Panc1 (cell line): Measurements from ENCODE around the gene NAA60. TPM values are rescaled to one million over a fixed set of nuclear protein-coding genes. Genes with fewer than 3 reads are reported as not detected.

Source experiments
- ATAC-seq: fragments of 200-7000 bp; cut with Tn5 transposase; 2 replicates; pipeline ENCODE4 v1.9.1; 2020; ENCODE audit warnings: mild to moderate bottlenecking, moderate library complexity
- BruUV-seq: library from RNA; stranded (reverse); fragments of 400-500 nt; replicated peaks from 2 replicates; lab custom pipeline; 2021; lab: Mats Ljungman, UMichigan
- CTCF ChIA-PET: fragments of 300-600 bp; sonication (Branson Sonifier 250); formaldehyde crosslinking; loops from one replicate; lab custom pipeline; 2022; ENCODE audit warnings: antibody characterized with exemption; lab: Charles Lee
- POLR2A ChIA-PET: fragments of 300-600 bp; sonication (Branson Sonifier 250); formaldehyde crosslinking; loops from one replicate; lab custom pipeline; 2022; ENCODE audit warnings: antibody characterized with exemption; lab: Charles Lee
- DNase-seq: peaks from one replicate; pipeline ENCODE4 v3.0.0-alpha.2; 2010; ENCODE audit warnings: low read depth, low spot score
- H3K27ac ChIP-seq: 2 replicates; pipeline ENCODE4 v1.5.1; 2011; ENCODE audit warnings: mild to moderate bottlenecking, low read length, inconsistent platforms
- H3K27me3 ChIP-seq: fragments of 200-500 bp; sonication (Bioruptor generic); 2 replicates; pipeline ENCODE4 v1.6.0; 2014; ENCODE audit warnings: low read length, inconsistent platforms; ENCODE audit not compliant: control insufficient read depth, insufficient read depth
- H3K36me3 ChIP-seq: fragments of 200-500 bp; sonication (Bioruptor generic); 2 replicates; pipeline ENCODE4 v1.5.1; 2014; ENCODE audit warnings: inconsistent platforms, mild to moderate bottlenecking, low read length, moderate library complexity; ENCODE audit not compliant: control insufficient read depth, insufficient read depth
- H3K4me1 ChIP-seq: 2 replicates; pipeline ENCODE4 v1.5.1; 2011; ENCODE audit warnings: inconsistent platforms, mild to moderate bottlenecking, low read length, moderate library complexity; ENCODE audit not compliant: control insufficient read depth, insufficient read depth
- H3K4me3 ChIP-seq, 2 experiments: 2 replicates each; pipeline ENCODE4 v1.5.1; 2011 to 2012; ENCODE audit warnings: low read depth in 2 of 2, low read length in 2 of 2, mild to moderate bottlenecking in 2 of 2, inconsistent platforms in 1 of 2, moderate library complexity in 1 of 2
- H3K9me3 ChIP-seq: fragments of 200-500 bp; sonication (Bioruptor generic); 2 replicates; pipeline ENCODE4 v1.5.1; 2014; ENCODE audit warnings: low read depth, mild to moderate bottlenecking, inconsistent platforms, low read length, moderate library complexity; ENCODE audit not compliant: control insufficient read depth, insufficient read depth
- POLR2AphosphoS5 ChIP-seq: IDR thresholded peaks from 2 replicates; pipeline ENCODE4 v1.6.1; 2012; ENCODE audit warnings: mild to moderate bottlenecking, low read depth, low read length, moderate library complexity
- REST ChIP-seq, 2 experiments: IDR thresholded peaks; 2 replicates each; pipeline ENCODE4 v1.6.1; 2011 to 2012; ENCODE audit warnings: low read depth in 2 of 2, control low read depth in 1 of 2, low read length in 1 of 2, mild to moderate bottlenecking in 1 of 2, moderate library complexity in 1 of 2; ENCODE audit not compliant: insufficient read depth in 1 of 2
- SIN3A ChIP-seq: IDR thresholded peaks from 2 replicates; pipeline ENCODE4 v1.6.1; 2012; ENCODE audit warnings: low read depth, mild to moderate bottlenecking, low read length, moderate library complexity, borderline replicate concordance; ENCODE audit not compliant: insufficient read depth
- TCF7L2 ChIP-seq: IDR thresholded peaks from 2 replicates; pipeline ENCODE4 v1.6.1; 2011; ENCODE audit warnings: mild to moderate bottlenecking, low read depth, low read length, inconsistent platforms
- in situ Hi-C: cut with HindIII; loops from 2 replicates; pipeline ENCODE4 v1.10.0; 2016; ENCODE audit warnings: low sequenced_read_pairs, low pct_unique_long_range_greater_than_20kb
- intact Hi-C: fragments of 100-400 bp; cut with micrococcal nuclease; formaldehyde crosslinking; loops from one replicate; pipeline ENCODE4 v1.10.0; 2022; ENCODE audit not compliant: unreplicated experiment
- total RNA-seq: library from RNA; stranded (reverse); gene quantifications from one replicate; pipeline ENCODE4 v1.2.1, GENCODE V29; 2021; ENCODE audit not compliant: unreplicated experiment
- TF ChIP-seq, protein P1 (sequence below): fragments of 450-650 bp; IDR thresholded peaks from 2 replicates; pipeline ENCODE4 v1.5.1; 2017; ENCODE audit warnings: mild to moderate bottlenecking

Gene NAA60
- total RNA-seq, 1 experiment from 2014 or later = 56.0 TPM

- peaks cover 6% of the 10 kb centered on the region; the same call in 1 of the 2 replicates for H3K36me3 ChIP-seq
- peaks cover 49% of the 10 kb centered on the region for H3K9me3 ChIP-seq
- TF ChIP-seq POLR2AphosphoS5 (peak; percentile 86), TCF7L2 (0 out of 2 replicates have a peak, but pooled peaks have one; percentile 39), SIN3A (peak; percentile 64; the same call in 1 of the 2 replicates), REST (IDR thresholded peaks at IDR 0.05; ENCODE audit: insufficient read depth in 1 of 2, low read depth in 2 of 2, low read length in 1 of 2) (no peak)
- in situ Hi-C loops = no loop called here
- H3K27me3 ChIP-seq = no peaks in the 10 kb centered on the region
- H3K27ac ChIP-seq = peak within 1 kb of the TSS; percentile 91
- peak; percentile 99 for ATAC-seq
- DNase-seq = peak; percentile 99
- POLR2A ChIA-PET = interaction anchor here (0.6 kb wide), 2 partner anchors 118 to 941 kb away, joined by 3 to 20 read pairs; partner anchors contain the start of gene TEDC2
- intact Hi-C loops = no loop called here
- peak within 1 kb of the TSS; percentile 82 to 89 for H3K4me3 ChIP-seq
- BruUV-seq = no TSS peak
- H3K4me1 ChIP-seq = 0 out of 2 replicates have a peak, but pooled peaks cover 3% of the 10 kb centered on the region
- CTCF ChIA-PET = no interaction called here
Measured at GRCh38 chr16:3400779-3401688, 42.4 kb upstream of the NAA60 start, which contains the start of the genes ZNF174 and ZSCAN32. ZNF174 (plus strand) TSS chr16:3401215; CDS start chr16:3402005, 790 bp downstream. ZSCAN32 (minus strand) TSS chr16:3401004; CDS start chr16:3397557, 3,447 bp downstream.

GRCh38 chr16:3401719-3402397 lies 41.6 kb upstream of the NAA60 start:
- intact Hi-C loops (no loop called here), in situ Hi-C loops (no loop called here)
- Histone ChIP-seq H3K4me3 (peak overlapping the region; percentile 82 to 89), H3K27me3 (no peaks in the 10 kb centered on the region), H3K36me3 (peaks cover 6% of the 10 kb centered on the region; the same call in 1 of the 2 replicates), H3K9me3 (peaks cover 51% of the 10 kb centered on the region), H3K27ac (peak overlapping the region; percentile 87), H3K4me1 (0 out of 2 replicates have a peak, but pooled peaks cover 3% of the 10 kb centered on the region)
- ChIA-PET CTCF (no interaction called here), POLR2A (interaction anchor here (0.7 kb wide), 1 partner anchor 107 kb away, joined by 5 read pairs; no protein-coding TSS in a partner anchor)
- TF ChIP-seq POLR2AphosphoS5 (no peak), SIN3A (no peak), REST (IDR thresholded peaks at IDR 0.05; ENCODE audit: insufficient read depth in 1 of 2, low read depth in 2 of 2, low read length in 1 of 2) (no peak), TCF7L2 (no peak)
- TF ChIP-seq, protein P1, sequence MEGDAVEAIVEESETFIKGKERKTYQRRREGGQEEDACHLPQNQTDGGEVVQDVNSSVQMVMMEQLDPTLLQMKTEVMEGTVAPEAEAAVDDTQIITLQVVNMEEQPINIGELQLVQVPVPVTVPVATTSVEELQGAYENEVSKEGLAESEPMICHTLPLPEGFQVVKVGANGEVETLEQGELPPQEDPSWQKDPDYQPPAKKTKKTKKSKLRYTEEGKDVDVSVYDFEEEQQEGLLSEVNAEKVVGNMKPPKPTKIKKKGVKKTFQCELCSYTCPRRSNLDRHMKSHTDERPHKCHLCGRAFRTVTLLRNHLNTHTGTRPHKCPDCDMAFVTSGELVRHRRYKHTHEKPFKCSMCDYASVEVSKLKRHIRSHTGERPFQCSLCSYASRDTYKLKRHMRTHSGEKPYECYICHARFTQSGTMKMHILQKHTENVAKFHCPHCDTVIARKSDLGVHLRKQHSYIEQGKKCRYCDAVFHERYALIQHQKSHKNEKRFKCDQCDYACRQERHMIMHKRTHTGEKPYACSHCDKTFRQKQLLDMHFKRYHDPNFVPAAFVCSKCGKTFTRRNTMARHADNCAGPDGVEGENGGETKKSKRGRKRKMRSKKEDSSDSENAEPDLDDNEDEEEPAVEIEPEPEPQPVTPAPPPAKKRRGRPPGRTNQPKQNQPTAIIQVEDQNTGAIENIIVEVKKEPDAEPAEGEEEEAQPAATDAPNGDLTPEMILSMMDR = no peak
- no peak for ATAC-seq
- TSS peak; percentile 82 for BruUV-seq
- no peak for DNase-seq
